Liver (tissue), 9 donors: ENCODE measurements around the gene FOXB1. TPM values are rescaled to one million over a fixed set of nuclear protein-coding genes. Genes with fewer than 3 reads are reported as not detected.

Source experiments
- DNase-seq: peaks from one replicate; pipeline ENCODE4 v3.0.0-alpha.2; 2017; ENCODE audit warnings: low spot score
- H3K27ac ChIP-seq, 2 donors: one replicate each; pipeline ENCODE4 v1.7.0; 2013; ENCODE audit warnings: inconsistent platforms in 2 of 2, low read length in 2 of 2, control low read depth in 1 of 2, low read depth in 1 of 2, mild to moderate bottlenecking in 1 of 2
- H3K27me3 ChIP-seq, 4 donors: one replicate each; pipeline versions ENCODE4 v1.6.1 to v1.7.0; 2013; ENCODE audit warnings: low read length in 3 of 4, inconsistent platforms in 1 of 4, mild to moderate bottlenecking in 1 of 4, moderate library complexity in 1 of 4; ENCODE audit not compliant: control insufficient read depth in 4 of 4, insufficient read depth in 4 of 4
- H3K36me3 ChIP-seq, 4 donors: one replicate each; pipeline versions ENCODE4 v1.6.1 to v1.7.0; 2013; ENCODE audit warnings: low read length in 3 of 4, mild to moderate bottlenecking in 3 of 4, low read depth in 1 of 4, moderate library complexity in 1 of 4; ENCODE audit not compliant: control insufficient read depth in 4 of 4, insufficient read depth in 3 of 4
- H3K4me1 ChIP-seq, 4 donors: one replicate each; pipeline versions ENCODE4 v1.6.1 to v1.7.0; 2013; ENCODE audit warnings: low read length in 3 of 4, mild to moderate bottlenecking in 3 of 4, moderate library complexity in 1 of 4; ENCODE audit not compliant: control insufficient read depth in 4 of 4, insufficient read depth in 4 of 4
- H3K4me3 ChIP-seq, 3 donors: one replicate each; pipeline versions ENCODE4 v1.6.1 to v1.7.0; 2013; ENCODE audit warnings: low read length in 3 of 3, control low read depth in 1 of 3, low read depth in 1 of 3, mild to moderate bottlenecking in 1 of 3
- H3K9ac ChIP-seq, 2 donors: one replicate each; pipeline ENCODE4 v1.7.0; 2013; ENCODE audit warnings: low read length in 2 of 2, mild to moderate bottlenecking in 2 of 2, moderate library complexity in 2 of 2, control low read depth in 1 of 2, low read depth in 1 of 2
- H3K9me3 ChIP-seq, 4 donors: one replicate each; pipeline versions ENCODE4 v1.6.1 to v1.7.0; 2013; ENCODE audit warnings: low read length in 3 of 4; ENCODE audit not compliant: control insufficient read depth in 4 of 4
- ATF3 ChIP-seq: IDR thresholded peaks from 2 replicates; pipeline ENCODE4 v1.6.1; 2016; ENCODE audit warnings: antibody characterized with exemption
- EGR1 ChIP-seq, 2 donors: IDR thresholded peaks; 2 replicates each; pipeline ENCODE4 v1.6.1; 2016 to 2018; ENCODE audit warnings: antibody characterized with exemption in 2 of 2, low read depth in 2 of 2
- FOXA2 ChIP-seq: IDR thresholded peaks from 2 replicates; pipeline ENCODE4 v1.6.1; 2016; ENCODE audit warnings: antibody characterized with exemption
- GABPA ChIP-seq, 2 donors: IDR thresholded peaks in 1 of 2; conservative IDR thresholded peaks in 1 of 2; 2 replicates each; pipeline ENCODE4 v1.6.1; 2016; ENCODE audit warnings: antibody characterized with exemption in 2 of 2, mild to moderate bottlenecking in 1 of 2, moderate library complexity in 1 of 2
- HNF4A ChIP-seq, 2 donors: conservative IDR thresholded peaks; 2 replicates each; pipeline ENCODE4 v1.6.1; 2016; ENCODE audit warnings: antibody characterized with exemption in 2 of 2, mild to moderate bottlenecking in 2 of 2
- HNF4G ChIP-seq: IDR thresholded peaks from 2 replicates; pipeline ENCODE4 v1.6.1; 2016; ENCODE audit warnings: antibody characterized with exemption
- JUND ChIP-seq, 2 donors: IDR thresholded peaks; 2 replicates each; pipeline ENCODE4 v1.6.1; 2016; ENCODE audit warnings: antibody characterized with exemption in 2 of 2
- MAX ChIP-seq: IDR thresholded peaks from 2 replicates; pipeline ENCODE4 v1.6.1; 2016; ENCODE audit warnings: antibody characterized with exemption
- NR2F2 ChIP-seq: IDR thresholded peaks from 2 replicates; pipeline ENCODE4 v1.6.1; 2016; ENCODE audit warnings: antibody characterized with exemption
- RAD21 ChIP-seq, 2 donors: IDR thresholded peaks; 2 replicates each; pipeline ENCODE4 v1.6.1; 2016; ENCODE audit warnings: antibody characterized with exemption in 2 of 2, mild to moderate bottlenecking in 2 of 2
- REST ChIP-seq: IDR thresholded peaks from 2 replicates; pipeline ENCODE4 v1.6.1; 2016; ENCODE audit warnings: antibody characterized with exemption, mild to moderate bottlenecking
- RXRA ChIP-seq, 2 donors: IDR thresholded peaks; 2 replicates each; pipeline ENCODE4 v1.6.1; 2017 to 2018; ENCODE audit warnings: antibody characterized with exemption in 2 of 2, mild to moderate bottlenecking in 1 of 2
- SP1 ChIP-seq: IDR thresholded peaks from 2 replicates; pipeline ENCODE4 v1.6.1; 2018; ENCODE audit warnings: antibody characterized with exemption, mild to moderate bottlenecking
- TAF1 ChIP-seq: conservative IDR thresholded peaks from 2 replicates; pipeline ENCODE4 v1.6.1; 2016; ENCODE audit warnings: antibody characterized with exemption, mild to moderate bottlenecking
- YY1 ChIP-seq: IDR thresholded peaks from 2 replicates; pipeline ENCODE4 v1.6.1; 2016; ENCODE audit warnings: antibody characterized with exemption, mild to moderate bottlenecking
- ZBTB33 ChIP-seq: IDR thresholded peaks from 2 replicates; pipeline ENCODE4 v1.6.1; 2016; ENCODE audit warnings: antibody characterized with exemption
- WGBS: extraction: QIAGEN DNeasy Blood & Tissue Kit; methylation state at CpG from one replicate; pipeline ENCODE4 v1.1.7; 2013; 5-methylcytosine and 5-hydroxymethylcytosine counted together
- polyA plus RNA-seq, 2 donors: library from polyadenylated mRNA; stranded (reverse) in 1 of 2; unstranded in 1 of 2; fragments of 200-250 nt in 1 of 2; fragments of >200 nt in 1 of 2; fragmentation: Nextera tagmentation in 1 of 2; extraction: Ambion mirVana in 1 of 2; gene quantifications; one replicate each; pipeline versions ENCODE4 v1.2.1 to v1.2.3, GENCODE V29; 2013 to 2015
- total RNA-seq, 2 donors: library from RNA; depleted of rRNA; stranded (reverse); fragments of >200 nt; gene quantifications; one replicate each; pipeline ENCODE4 v1.2.3, GENCODE V29; 2014
- donor health status: healthy.
- donor health status: healthy.
- donor health status: healthy.
- donor health status: healthy.
- donor health status: healthy.

Gene FOXB1
- total and polyA plus RNA-seq, 4 donors, result not detected

GRCh38 chr15:60004846-60005351 lies 788 bp downstream of the FOXB1 start:
- no peak overlapping the region for H3K9ac ChIP-seq
- H3K27me3 ChIP-seq, result peaks cover 5 to 39% (median 19%) of the 10 kb centered on the region in 4 donors
- H3K27ac ChIP-seq, result no peak overlapping the region
- H3K36me3 ChIP-seq, result no peaks in the 10 kb centered on the region
- H3K9me3 ChIP-seq, result peaks cover 0 to 3% (median 0%) of the 10 kb centered on the region in 4 donors
- peaks cover 16 to 39% (median 28%) of the 10 kb centered on the region in 4 donors for H3K4me1 ChIP-seq
- DNase-seq, result no peak
- peak overlapping the region in 1 of 3 donors; percentile 73 for H3K4me3 ChIP-seq
- TF ChIP-seq RAD21 (IDR thresholded peaks at IDR 0.05), result no peak
- TF ChIP-seq RXRA (IDR thresholded peaks at IDR 0.05), result no peak
- TF ChIP-seq ATF3, result no peak
- no peak for TF ChIP-seq GABPA (IDR thresholded peaks at IDR 0.05 in 1 of 2, conservative IDR thresholded peaks at IDR 0.05 in 1 of 2)
- TF ChIP-seq FOXA2, result no peak
- TF ChIP-seq MAX, result no peak
- TF ChIP-seq NR2F2, result no peak
- no peak for TF ChIP-seq YY1
- TF ChIP-seq HNF4G, result no peak
- no peak for TF ChIP-seq TAF1
- TF ChIP-seq REST, result no peak
- no peak for TF ChIP-seq ZBTB33
- TF ChIP-seq HNF4A (conservative IDR thresholded peaks at IDR 0.05), result no peak
- no peak for TF ChIP-seq SP1
- WGBS, result 5% methylated on average over 44 of the region's 44 CpGs

- WGBS, result 5% methylated on average over 77 of the region's 77 CpGs
- H3K27me3 ChIP-seq, result peaks cover 8 to 39% (median 18%) of the 10 kb centered on the region in 4 donors
- DNase-seq, result no peak
- H3K9ac ChIP-seq, result no peak overlapping the region
- peaks cover 14 to 34% (median 26%) of the 10 kb centered on the region in 4 donors for H3K4me1 ChIP-seq
- H3K9me3 ChIP-seq, result peaks cover 0 to 3% (median 0%) of the 10 kb centered on the region in 4 donors
- peak overlapping the region in 2 of 3 donors; percentile 72 to 73 for H3K4me3 ChIP-seq
- no peaks in the 10 kb centered on the region for H3K36me3 ChIP-seq
- no peak overlapping the region for H3K27ac ChIP-seq
- no peak for TF ChIP-seq NR2F2
- no peak for TF ChIP-seq GABPA (IDR thresholded peaks at IDR 0.05 in 1 of 2, conservative IDR thresholded peaks at IDR 0.05 in 1 of 2)
- no peak for TF ChIP-seq RAD21 (IDR thresholded peaks at IDR 0.05)
- no peak for TF ChIP-seq ATF3
- TF ChIP-seq FOXA2, result no peak
- TF ChIP-seq YY1, result no peak
- TF ChIP-seq REST, result no peak
- TF ChIP-seq HNF4G, result no peak
- no peak for TF ChIP-seq EGR1 (IDR thresholded peaks at IDR 0.05; ENCODE audit: low read depth in 2 of 2)
- no peak for TF ChIP-seq ZBTB33
- TF ChIP-seq RXRA (IDR thresholded peaks at IDR 0.05), result no peak
- no peak for TF ChIP-seq JUND (IDR thresholded peaks at IDR 0.05)
Measured at GRCh38 chr15:60005352-60006202, 1.5 kb downstream of the FOXB1 start.
